Stimulated activated CD8-positive, alpha-beta memory T cell treated with anti-CD3 and anti-CD28 coated beads, Interleukin-15, amount 100 ng/mL, for 48 hours (primary cell): ENCODE data around the gene DAGLB.

Experiments used
- DNase-seq, 2 donors: peaks; one replicate each; pipeline ENCODE4 v3.0.0-alpha.2; 2020; ENCODE audit warnings: low read depth in 2 of 2

Gene DAGLB

GRCh38 chr7:6367701-6368211 is 80.0 kb downstream of the DAGLB start:
- no peak for DNase-seq

DNA sequence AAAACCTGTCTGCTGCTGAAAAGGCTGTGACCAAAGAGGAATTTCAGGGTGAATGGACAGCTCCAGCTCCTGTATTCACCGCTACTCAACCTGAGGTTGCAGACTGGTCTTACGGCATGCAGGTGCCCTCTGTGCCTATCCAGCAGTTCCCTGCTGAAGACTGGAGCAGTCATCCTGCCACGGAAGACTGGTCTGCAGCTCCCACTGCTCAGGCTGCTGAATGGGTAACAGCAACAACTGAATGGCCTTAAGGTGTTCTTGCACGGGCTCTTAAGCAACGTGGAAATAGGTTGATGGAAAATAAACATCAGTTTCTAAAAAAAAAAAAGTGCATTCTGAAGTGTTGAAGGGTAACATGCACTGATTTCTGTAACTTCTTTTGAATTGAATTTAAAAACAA is 82.3 kb downstream of the DAGLB start:
- DNase-seq = no peak

DNA sequence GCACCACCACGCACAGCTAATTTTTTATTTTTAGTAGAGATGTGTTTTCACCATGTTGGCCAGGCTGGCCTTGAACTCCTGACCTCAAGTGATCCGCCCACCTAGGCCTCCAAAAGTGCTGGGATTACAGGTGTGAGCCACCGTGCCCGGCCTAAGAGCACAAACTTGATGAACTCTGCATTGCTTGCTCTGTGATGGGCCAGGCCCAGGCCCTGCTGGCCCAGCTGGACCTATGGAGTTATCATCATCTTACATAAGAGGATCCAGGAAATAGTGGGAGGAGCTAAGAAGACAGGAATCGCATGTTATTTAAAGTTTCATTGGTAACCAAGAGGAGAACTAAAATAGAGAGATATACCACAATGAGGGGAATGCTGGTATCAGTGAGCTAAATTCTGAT is 86.9 kb downstream of the DAGLB start:
- no peak for DNase-seq

- no peak for DNase-seq
Observed at GRCh38 chr7:6359734-6360133, 88.0 kb downstream of the DAGLB start.
